ACHN (cell line): ENCODE results near the gene POP5.

Source experiments
- DNase-seq: peaks from one replicate; pipeline ENCODE4 v3.0.0-alpha.2; 2015
- in situ Hi-C: cut with HindIII; loops from 2 replicates; pipeline ENCODE4 v1.10.0; 2017; ENCODE audit warnings: low sequenced_read_pairs, low pct_ligation_motif_present, low pct_unique_long_range_greater_than_20kb

POP5 gene

GRCh38 chr12:120592121-120593049, 11.2 kb upstream of the POP5 start:
- in situ Hi-C loops: no loop called here
- DNase-seq: no peak

- no peak for DNase-seq
- in situ Hi-C loops: no loop called here
Observed at GRCh38 chr12:120590741-120591407, 9.7 kb upstream of the POP5 start.

GRCh38 chr12:120588948-120589930, 8.0 kb upstream of the POP5 start:
- in situ Hi-C loops: no loop called here
- DNase-seq: no peak

GRCh38 chr12:120588371-120588770, 7.2 kb upstream of the POP5 start:
- DNase-seq: no peak
- in situ Hi-C loops: no loop called here

GRCh38 chr12:120586860-120587259, 5.7 kb upstream of the POP5 start:
- no peak for DNase-seq
- in situ Hi-C loops: no loop called here

GRCh38 chr12:120586206-120586605, 5.0 kb upstream of the POP5 start:
- DNase-seq: no peak
- in situ Hi-C loops: no loop called here

GRCh38 chr12:120584343-120585149, 3.3 kb upstream of the POP5 start:
- in situ Hi-C loops: no loop called here
- DNase-seq: peak; percentile 74

- peak; percentile 78 for DNase-seq
- in situ Hi-C loops: no loop called here
Observed at GRCh38 chr12:120583478-120584030, 2.4 kb upstream of the POP5 start.

GRCh38 chr12:120581998-120582397, 796 bp upstream of the POP5 start:
- in situ Hi-C loops: no loop called here
- DNase-seq: no peak

GRCh38 chr12:120579179-120579578, 2.0 kb downstream of the POP5 start:
- DNase-seq: no peak
- in situ Hi-C loops: no loop called here

GRCh38 chr12:120574106-120574505, 7.1 kb downstream of the POP5 start:
- no peak for DNase-seq
- in situ Hi-C loops: no loop called here

- in situ Hi-C loops: no loop called here
- DNase-seq: no peak
Observed at GRCh38 chr12:120573560-120573959, 7.6 kb downstream of the POP5 start.

GRCh38 chr12:120571299-120571698, 9.9 kb downstream of the POP5 start:
- in situ Hi-C loops: no loop called here
- DNase-seq: no peak

- DNase-seq: no peak
- in situ Hi-C loops: no loop called here
Observed at GRCh38 chr12:120563495-120563894, 17.7 kb downstream of the POP5 start.

- in situ Hi-C loops: no loop called here
- DNase-seq: no peak
Observed at GRCh38 chr12:120562906-120563305, 18.3 kb downstream of the POP5 start.

GRCh38 chr12:120557589-120557988, 23.6 kb downstream of the POP5 start:
- DNase-seq: no peak
- in situ Hi-C loops: no loop called here

- no peak for DNase-seq
- in situ Hi-C loops: no loop called here
Observed at GRCh38 chr12:120554678-120555077, 26.5 kb downstream of the POP5 start.

GRCh38 chr12:120546050-120546386, 35.2 kb downstream of the POP5 start:
- DNase-seq: no peak
- in situ Hi-C loops: no loop called here
